GM23338 (cell line): ENCODE data around the gene GUCD1. TPM values are rescaled to one million over a fixed set of nuclear protein-coding genes. Genes with fewer than 3 reads are reported as not detected.

Source experiments
- polyA plus RNA-seq: library from polyadenylated mRNA; unstranded; fragments of >200 nt; fragmentation: Nextera tagmentation; extraction: Ambion mirVana; gene quantifications from 2 replicates; pipeline ENCODE4 v1.2.1, GENCODE V29; 2016
- total RNA-seq: library from RNA; depleted of rRNA; stranded (reverse); fragments of >200 nt; shearing (Covaris generic); gene quantifications from 2 replicates; pipeline ENCODE4 v1.2.3, GENCODE V29; 2014; rRNA removed

GUCD1 gene
- total and polyA plus RNA-seq, 2 experiments from 2014 or later: 39.0 to 106 TPM

Other genes with a start within 250 kb of the GUCD1 start
- gene ADORA2A, start 127.5 kb downstream of the GUCD1 start, total RNA-seq: 11.0 and 13.5 TPM in 2 replicates
- gene ADORA2A, start 127.5 kb downstream of the GUCD1 start, polyA plus RNA-seq: 3.4 and 4.1 TPM in 2 replicates
- gene UPB1, start 59.8 kb downstream of the GUCD1 start, total RNA-seq: 0.16 TPM in 1 of 2 replicates, not detected in the other
- 0.13 and 0.14 TPM in 2 replicates for gene UPB1, start 59.8 kb downstream of the GUCD1 start, polyA plus RNA-seq
- gene SNRPD3, start 861 bp upstream of the GUCD1 start, total RNA-seq: 289 and 314 TPM in 2 replicates
- gene SNRPD3, start 861 bp upstream of the GUCD1 start, polyA plus RNA-seq: 340 and 375 TPM in 2 replicates
- 12.8 and 22.1 TPM in 2 replicates for gene LRRC75B, start 37.9 kb upstream of the GUCD1 start, total RNA-seq
- gene LRRC75B, start 37.9 kb upstream of the GUCD1 start, polyA plus RNA-seq: 17.6 and 21.4 TPM in 2 replicates
- 4.5 and 7.4 TPM in 2 replicates for gene GGT1, start 48.1 kb upstream of the GUCD1 start, total RNA-seq
- gene GGT1, start 48.1 kb upstream of the GUCD1 start, polyA plus RNA-seq: 6.4 and 6.6 TPM in 2 replicates
- 0.24 TPM in 1 of 2 replicates, not detected in the other for gene PIWIL3, start 219.6 kb upstream of the GUCD1 start, total RNA-seq
- gene PIWIL3, start 219.6 kb upstream of the GUCD1 start, polyA plus RNA-seq: 0.21 TPM in 1 of 2 replicates, not detected in the other